Psoas muscle (tissue), 8 donors: ENCODE data around the gene PRKAG2. TPM values are rescaled to one million over a fixed set of nuclear protein-coding genes. Genes with fewer than 3 reads are reported as not detected.

Experiments used
- ATAC-seq, 4 donors: fragments of 200-7000 bp; cut with Tn5 transposase; one replicate each; pipeline ENCODE4 v1.9.1; 2020; ENCODE audit warnings: moderate library complexity in 3 of 4, mild to moderate bottlenecking in 2 of 4
- DNase-seq, 2 donors: peaks; one replicate each; pipeline ENCODE4 v3.0.0-alpha.2; 2020
- H3K27ac ChIP-seq: fragments of 200-600 bp; one replicate; pipeline ENCODE4 v1.8.0; 2022
- H3K27me3 ChIP-seq, 3 donors: fragments of 200-600 bp in 1 of 3; one replicate each; pipeline versions ENCODE4 v1.6.1 to v1.8.0; 2013 to 2022; ENCODE audit warnings: low read length in 2 of 3, mild to moderate bottlenecking in 2 of 3, moderate library complexity in 1 of 3; ENCODE audit not compliant: insufficient read depth in 3 of 3
- H3K36me3 ChIP-seq, 2 donors: fragments of 200-600 bp in 1 of 2; one replicate each; pipeline versions ENCODE4 v1.6.1 to v1.8.0; 2013 to 2022; ENCODE audit warnings: low read depth in 1 of 2, mild to moderate bottlenecking in 1 of 2, moderate library complexity in 1 of 2; ENCODE audit not compliant: insufficient read depth in 1 of 2
- H3K4me1 ChIP-seq: fragments of 200-600 bp; one replicate; pipeline ENCODE4 v1.8.0; 2022
- H3K4me3 ChIP-seq: fragments of 200-600 bp; one replicate; pipeline ENCODE4 v1.8.0; 2022; ENCODE audit warnings: mild to moderate bottlenecking
- H3K9me3 ChIP-seq: fragments of 200-600 bp; one replicate; pipeline ENCODE4 v1.8.0; 2022
- WGBS, 3 donors: extraction: QIAGEN DNeasy Blood & Tissue Kit; methylation state at CpG; one replicate each; pipeline versions ENCODE4 v1.1.6 to v1.1.7; 2013; 5-methylcytosine and 5-hydroxymethylcytosine counted together
- intact Hi-C, 2 donors: fragments of 100-400 bp; cut with DNase I; formaldehyde crosslinking; loops; one replicate each; pipeline versions ENCODE4 v1.11.0 to v1.14.2; 2022
- polyA plus RNA-seq, 3 donors: library from polyadenylated mRNA; stranded (reverse); fragments of 200-250 nt; gene quantifications; one replicate each; pipeline ENCODE4 v1.2.3, GENCODE V29; 2013
- total RNA-seq, 4 donors: library from RNA; stranded (reverse); fragmentation: NEBNext Ultra II Directional in 2 of 4; extraction: Animal tissue kit (Norgen Biotek cat#: 25700) in 2 of 4; gene quantifications; one replicate each; pipeline versions ENCODE4 v1.2.1 to v1.2.4, GENCODE V29; 2021 to 2023
- TF ChIP-seq, protein P1 (sequence below): fragments of 200-600 bp; IDR thresholded peaks from one replicate; pipeline ENCODE4 v1.8.0; 2022; ENCODE audit warnings: antibody characterized with exemption
- donor health status: healthy with polysubstance abuse.
- donor health status: DM: no; HTN: no; CAD: no; lungs with moderate emphysema.
- donor health status: Bipolar disorder and iron deficiency.
- donor health status: healthy.
- donor health status: DM: yes; HTN: yes; CAD: no.
- donor health status: DM: no; HTN: no; CAD: no.
- donor health status: DM: no; HTN: no; CAD: no.
- donor health status: DM: yes; HTN: yes; CAD: no.

PRKAG2 gene
- total and polyA plus RNA-seq, 7 donors, result 9.3 to 143 (median 19.8) TPM

DNA sequence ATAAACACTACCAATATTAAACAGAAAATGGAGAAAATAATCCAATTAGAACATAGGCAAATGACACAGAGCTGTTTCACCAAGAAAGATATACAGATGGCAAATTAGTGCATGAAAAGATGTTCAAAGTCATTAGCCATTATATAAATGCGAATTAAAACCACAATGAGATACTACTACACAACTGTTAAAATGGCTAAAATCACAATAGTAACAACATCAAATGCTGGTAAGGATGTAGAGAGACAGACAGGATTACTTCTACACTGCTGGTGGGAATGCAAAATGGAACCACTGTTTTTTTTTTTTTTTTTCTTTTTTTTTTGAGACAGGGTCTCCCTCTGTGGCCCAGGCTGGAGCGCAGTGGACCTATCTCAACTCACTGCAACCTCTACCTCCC lies 242.3 kb downstream of the PRKAG2 start:
- H3K4me3 ChIP-seq, result no peak overlapping the region
- H3K27me3 ChIP-seq, result no peaks in the 10 kb centered on the region
- DNase-seq (no peak), ATAC-seq (no peak)
- no peaks in the 10 kb centered on the region for H3K36me3 ChIP-seq
- no peak overlapping the region for H3K27ac ChIP-seq
- WGBS, 3 donors, result 99 to 100% (median 99%) methylated on average over 2 of the region's 2 CpGs
- H3K4me1 ChIP-seq, result peaks cover 9% of the 10 kb centered on the region
- TF ChIP-seq, protein P1, sequence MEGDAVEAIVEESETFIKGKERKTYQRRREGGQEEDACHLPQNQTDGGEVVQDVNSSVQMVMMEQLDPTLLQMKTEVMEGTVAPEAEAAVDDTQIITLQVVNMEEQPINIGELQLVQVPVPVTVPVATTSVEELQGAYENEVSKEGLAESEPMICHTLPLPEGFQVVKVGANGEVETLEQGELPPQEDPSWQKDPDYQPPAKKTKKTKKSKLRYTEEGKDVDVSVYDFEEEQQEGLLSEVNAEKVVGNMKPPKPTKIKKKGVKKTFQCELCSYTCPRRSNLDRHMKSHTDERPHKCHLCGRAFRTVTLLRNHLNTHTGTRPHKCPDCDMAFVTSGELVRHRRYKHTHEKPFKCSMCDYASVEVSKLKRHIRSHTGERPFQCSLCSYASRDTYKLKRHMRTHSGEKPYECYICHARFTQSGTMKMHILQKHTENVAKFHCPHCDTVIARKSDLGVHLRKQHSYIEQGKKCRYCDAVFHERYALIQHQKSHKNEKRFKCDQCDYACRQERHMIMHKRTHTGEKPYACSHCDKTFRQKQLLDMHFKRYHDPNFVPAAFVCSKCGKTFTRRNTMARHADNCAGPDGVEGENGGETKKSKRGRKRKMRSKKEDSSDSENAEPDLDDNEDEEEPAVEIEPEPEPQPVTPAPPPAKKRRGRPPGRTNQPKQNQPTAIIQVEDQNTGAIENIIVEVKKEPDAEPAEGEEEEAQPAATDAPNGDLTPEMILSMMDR, result no peak
- intact Hi-C loops, result loop anchor here (5.0 kb wide), 2 partner anchors 58 to 267 kb away; no protein-coding TSS in a partner anchor
- H3K9me3 ChIP-seq, result peaks cover 4% of the 10 kb centered on the region

- Histone ChIP-seq H3K9me3 (peaks cover 4% of the 10 kb centered on the region), H3K4me3 (no peak overlapping the region), H3K27ac (no peak overlapping the region), H3K27me3 (no peaks in the 10 kb centered on the region), H3K36me3 (no peaks in the 10 kb centered on the region), H3K4me1 (peaks cover 9% of the 10 kb centered on the region)
- ATAC-seq, result no peak
- 95 to 100% (median 97%) methylated on average over 1 of the region's 1 CpG for WGBS, 3 donors
- intact Hi-C loops, result loop anchor here (5.0 kb wide), 2 partner anchors 59 to 266 kb away; no protein-coding TSS in a partner anchor
- TF ChIP-seq, protein P1, result no peak
- no peak for DNase-seq
Measured at GRCh38 chr7:151633516-151633812, 243.5 kb downstream of the PRKAG2 start.

GRCh38 chr7:151632750-151633515 lies 244.0 kb downstream of the PRKAG2 start:
- TF ChIP-seq, protein P1, result no peak
- intact Hi-C loops, result loop anchor here (5.0 kb wide), 2 partner anchors 59 to 266 kb away; no protein-coding TSS in a partner anchor
- peaks cover 4% of the 10 kb centered on the region for H3K9me3 ChIP-seq
- H3K4me1 ChIP-seq, result peaks cover 9% of the 10 kb centered on the region
- 20 to 26% (median 25%) methylated on average over 28 of the region's 28 CpGs for WGBS, 3 donors
- H3K36me3 ChIP-seq, result no peaks in the 10 kb centered on the region
- peak overlapping the region; percentile 61 for H3K27ac ChIP-seq
- H3K4me3 ChIP-seq, result peak overlapping the region; percentile 80
- DNase-seq, result peak; percentile 48 to 72
- ATAC-seq, result peak in 3 of 4 donors; percentile 27 to 28 (median 28)
- no peaks in the 10 kb centered on the region for H3K27me3 ChIP-seq

DNA sequence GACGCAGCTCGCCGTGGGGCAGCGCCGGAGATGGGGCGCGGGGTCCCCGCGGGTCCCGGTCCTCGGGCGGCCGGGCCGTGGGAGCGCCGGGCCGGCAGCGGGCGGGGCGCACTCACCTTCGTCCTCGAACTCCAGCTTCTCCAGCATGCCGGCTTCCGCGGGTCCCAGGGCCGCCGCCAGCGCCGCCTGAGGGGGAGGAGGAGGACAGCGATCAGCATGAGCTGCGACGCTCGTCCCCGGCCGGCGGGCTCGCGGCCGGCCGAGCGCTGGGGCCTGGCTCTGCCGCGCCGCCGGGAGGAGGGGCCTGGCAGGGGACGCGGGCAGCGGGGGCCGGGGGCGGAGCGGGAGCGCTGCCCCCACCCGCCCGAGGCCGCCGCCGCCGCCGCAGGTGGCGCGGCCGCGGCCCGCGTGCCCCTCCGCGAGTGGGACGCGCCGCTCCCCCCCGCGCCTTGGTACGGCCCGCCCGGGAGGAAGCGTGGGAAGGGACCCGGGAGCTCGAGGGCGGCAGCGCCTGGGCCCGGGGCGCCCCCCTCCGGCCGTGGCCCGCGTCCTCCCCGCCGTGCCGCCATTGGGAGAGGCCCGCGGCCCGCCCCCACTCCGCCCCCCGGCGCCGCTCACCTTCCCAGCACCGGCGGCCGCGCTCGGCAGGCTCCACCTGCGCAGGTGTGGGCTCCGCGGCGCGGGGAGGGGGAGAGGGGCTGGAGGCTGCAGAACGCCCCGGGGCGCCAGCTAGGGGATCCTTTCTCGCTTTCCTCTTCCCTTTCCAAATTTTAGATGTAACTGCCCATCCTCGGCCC lies 244.8 kb downstream of the PRKAG2 start:
- H3K4me1 ChIP-seq, result peaks cover 9% of the 10 kb centered on the region
- H3K36me3 ChIP-seq, result no peaks in the 10 kb centered on the region
- H3K27ac ChIP-seq, result peak overlapping the region; percentile 78
- intact Hi-C loops, result loop anchor here (5.0 kb wide), 2 partner anchors 60 to 265 kb away; no protein-coding TSS in a partner anchor
- TF ChIP-seq, protein P1, result no peak
- 0 to 2% (median 1%) methylated on average over 36 to 111 of the region's 111 CpGs for WGBS, 3 donors
- H3K9me3 ChIP-seq, result peaks cover 4% of the 10 kb centered on the region
- peak overlapping the region; percentile 80 for H3K4me3 ChIP-seq
- DNase-seq, result peak; percentile 86 to 88
- H3K27me3 ChIP-seq, result no peaks in the 10 kb centered on the region
- ATAC-seq, result peak; percentile 80 to 86 (median 84)
